SHP77 (cell line): Measurements from ENCODE around the gene TSPAN18.

Source experiments
- DNase-seq, 2 experiments: peaks; one replicate each; lab custom pipeline; 2025; lab: John Stamatoyannopoulos, UW

The TSPAN18 gene

GRCh38 chr11:44889266-44889665 lies 162.5 kb downstream of the TSPAN18 start:
- DNase-seq, result no peak

GRCh38 chr11:44892843-44893242 lies 166.1 kb downstream of the TSPAN18 start:
- DNase-seq, result no peak

DNA sequence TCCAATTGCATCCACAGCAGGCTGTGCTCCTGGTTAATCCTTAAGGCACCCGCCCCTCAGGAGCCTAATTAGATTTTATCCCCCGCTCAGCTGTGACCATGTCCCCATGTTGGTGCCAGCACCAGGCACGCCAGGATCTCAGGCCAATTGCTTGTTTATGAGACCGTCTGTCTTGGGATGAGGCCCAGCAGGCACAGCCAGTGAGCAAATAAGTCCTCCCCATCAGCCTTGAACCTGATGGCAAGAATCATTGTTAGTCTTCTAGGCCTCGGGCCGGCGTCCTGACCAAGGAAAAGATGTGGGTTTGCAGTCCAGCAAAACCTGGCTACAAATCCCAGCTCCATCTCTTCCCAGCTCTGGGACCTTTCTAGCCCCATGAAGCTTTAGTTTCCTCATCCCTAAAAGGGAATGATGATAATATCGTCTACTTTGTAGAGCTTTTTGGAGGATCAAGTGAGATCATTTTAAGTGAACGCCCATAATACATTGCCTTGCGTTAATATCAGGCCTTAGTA lies 166.6 kb downstream of the TSPAN18 start:
- DNase-seq, result no peak

- DNase-seq, result peak; percentile 42 to 50
Measured at GRCh38 chr11:44893846-44894617, 167.3 kb downstream of the TSPAN18 start.

GRCh38 chr11:44899959-44900358 lies 173.2 kb downstream of the TSPAN18 start:
- DNase-seq, result no peak

- no peak for DNase-seq
Measured at GRCh38 chr11:44901120-44901633, 174.4 kb downstream of the TSPAN18 start.

- DNase-seq, result no peak
Measured at GRCh38 chr11:44901786-44902185, 175.0 kb downstream of the TSPAN18 start.

GRCh38 chr11:44903035-44903434 lies 176.3 kb downstream of the TSPAN18 start:
- DNase-seq, result no peak

GRCh38 chr11:44903518-44903917 lies 176.8 kb downstream of the TSPAN18 start:
- DNase-seq, result no peak

GRCh38 chr11:44904261-44905020 lies 177.7 kb downstream of the TSPAN18 start:
- DNase-seq, result no peak

DNA sequence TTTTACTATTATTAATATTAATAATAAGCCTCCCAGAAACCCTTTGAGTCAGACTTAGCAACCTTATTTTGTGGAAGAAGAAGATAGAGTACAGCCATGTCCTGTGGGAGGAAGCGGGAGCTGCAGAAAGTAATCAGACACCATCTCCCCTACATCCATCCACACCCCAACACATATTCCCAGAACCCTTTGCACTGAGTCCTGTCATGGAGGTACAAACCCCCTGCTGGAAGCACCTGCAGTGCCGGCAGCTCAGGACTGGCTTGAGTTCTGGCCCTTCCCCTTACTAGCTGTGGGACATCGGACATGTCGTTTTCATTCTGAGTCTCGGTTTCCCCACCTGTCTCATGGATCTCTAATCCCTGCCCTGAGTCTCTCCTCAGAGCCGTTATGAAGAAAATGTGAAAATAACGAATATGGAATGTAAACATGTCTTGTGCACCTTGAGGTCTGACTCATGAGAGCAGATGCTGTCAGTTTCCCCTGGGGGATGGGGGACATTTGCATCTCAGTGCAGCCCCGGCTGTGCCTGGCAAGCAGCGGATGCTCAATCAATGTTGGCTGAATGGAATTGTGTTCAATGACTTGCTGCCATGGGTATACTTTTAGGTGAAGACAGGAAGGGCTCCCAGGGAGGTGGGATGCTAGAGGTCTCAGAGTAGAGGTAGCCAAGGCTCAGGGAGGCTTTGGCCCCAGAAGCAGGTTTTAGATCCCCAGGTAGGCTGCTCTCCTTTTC lies 178.5 kb downstream of the TSPAN18 start:
- no peak for DNase-seq

- DNase-seq, result no peak
Measured at GRCh38 chr11:44906649-44907048, 179.9 kb downstream of the TSPAN18 start.

DNA sequence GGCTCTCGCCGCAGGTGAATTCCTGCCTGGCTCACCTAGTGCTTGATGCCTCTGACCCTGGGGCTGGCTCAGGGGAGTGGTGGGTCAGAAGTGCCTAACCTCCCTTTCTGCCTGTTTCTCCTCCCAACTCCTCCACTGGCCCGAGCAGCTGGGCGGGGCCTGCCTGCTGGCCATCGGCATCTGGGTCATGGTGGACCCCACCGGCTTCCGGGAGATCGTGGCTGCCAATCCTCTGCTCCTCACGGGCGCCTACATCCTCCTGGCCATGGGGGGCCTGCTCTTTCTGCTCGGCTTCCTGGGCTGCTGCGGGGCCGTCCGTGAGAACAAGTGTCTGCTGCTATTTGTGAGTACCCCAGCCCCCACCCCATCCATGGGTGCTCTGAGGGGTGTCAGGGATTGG lies 182.8 kb downstream of the TSPAN18 start:
- DNase-seq, result no peak

- no peak for DNase-seq
Measured at GRCh38 chr11:44910591-44910990, 183.8 kb downstream of the TSPAN18 start.

DNA sequence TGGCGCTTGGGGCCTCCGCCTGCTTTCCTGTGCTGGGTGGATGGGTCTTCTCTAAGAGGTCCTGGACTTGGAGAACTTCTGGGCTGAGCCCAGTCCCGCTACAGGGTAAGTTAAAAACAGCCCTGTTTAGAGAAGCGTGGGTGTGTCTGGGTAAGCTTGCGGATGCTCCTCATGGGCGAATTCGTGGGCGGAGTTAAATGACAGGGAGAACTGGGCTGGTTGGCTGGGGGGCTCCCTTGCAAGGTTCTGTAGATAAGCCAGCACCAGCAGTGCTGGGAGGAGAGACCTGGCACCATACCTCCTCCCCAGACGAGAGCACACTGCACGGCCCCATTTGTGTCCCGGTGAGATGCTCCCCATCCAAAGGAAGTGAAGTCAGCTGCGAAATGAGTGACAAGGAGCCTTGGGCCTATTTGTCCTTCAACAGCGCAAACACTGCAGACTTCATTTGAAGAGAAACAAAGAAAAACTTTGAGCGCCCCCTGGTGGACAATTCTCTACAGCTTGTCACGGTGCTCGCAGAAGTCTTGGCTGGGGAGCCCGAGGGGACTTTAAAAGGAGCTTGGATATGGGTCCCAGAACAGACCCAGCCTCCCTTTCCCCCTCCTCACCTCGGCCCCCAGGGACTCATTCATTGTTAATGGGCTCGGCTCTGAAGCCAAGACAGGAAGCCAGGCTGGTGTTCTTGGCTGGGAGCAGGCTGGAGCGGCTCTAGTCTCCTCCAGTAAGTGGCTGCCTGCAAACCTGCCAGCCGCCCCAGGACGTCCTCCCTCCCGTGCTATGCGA lies 184.5 kb downstream of the TSPAN18 start:
- peak; percentile 70 to 81 for DNase-seq

GRCh38 chr11:44912270-44912987 lies 185.7 kb downstream of the TSPAN18 start:
- DNase-seq, result no peak

DNA sequence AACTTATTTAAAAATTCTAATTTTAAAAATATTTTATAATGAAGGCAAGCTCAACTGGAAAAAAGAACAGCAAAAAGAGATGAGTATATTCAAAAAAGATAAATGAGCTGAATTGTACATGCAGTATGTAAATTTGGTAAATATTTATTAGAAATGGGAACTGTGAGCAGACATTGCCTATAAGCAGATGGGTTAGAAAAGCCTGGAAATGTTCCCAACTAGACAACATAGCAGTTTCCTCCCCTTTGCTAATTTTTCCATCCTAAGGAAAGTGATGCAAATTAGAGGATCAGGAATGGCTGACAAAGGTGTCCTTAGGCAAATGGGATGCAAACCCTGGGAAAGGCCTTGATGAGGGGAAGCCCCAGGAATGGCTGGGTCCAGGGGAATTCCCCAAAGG lies 186.7 kb downstream of the TSPAN18 start:
- DNase-seq, result no peak

DNA sequence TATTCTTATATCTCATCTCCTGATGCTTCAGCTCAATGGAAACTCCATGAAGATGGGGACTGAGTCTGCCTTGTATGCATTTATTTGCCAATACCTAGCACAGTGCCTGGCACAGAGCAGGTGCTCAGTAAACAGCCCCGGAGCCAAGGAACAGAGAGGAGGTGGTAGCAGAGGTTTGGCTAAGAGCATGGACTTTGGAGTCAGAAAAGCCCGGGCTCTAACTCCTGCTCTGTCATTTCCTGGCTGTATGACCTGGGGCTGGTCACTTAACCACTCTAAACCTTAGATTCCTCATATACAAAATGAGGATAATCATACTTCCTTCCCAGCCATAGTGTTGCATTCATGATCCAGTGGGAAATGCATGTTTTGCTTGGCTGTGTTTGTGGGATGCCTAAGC lies 187.3 kb downstream of the TSPAN18 start:
- no peak for DNase-seq

GRCh38 chr11:44915004-44915403 lies 188.2 kb downstream of the TSPAN18 start:
- no peak for DNase-seq

DNA sequence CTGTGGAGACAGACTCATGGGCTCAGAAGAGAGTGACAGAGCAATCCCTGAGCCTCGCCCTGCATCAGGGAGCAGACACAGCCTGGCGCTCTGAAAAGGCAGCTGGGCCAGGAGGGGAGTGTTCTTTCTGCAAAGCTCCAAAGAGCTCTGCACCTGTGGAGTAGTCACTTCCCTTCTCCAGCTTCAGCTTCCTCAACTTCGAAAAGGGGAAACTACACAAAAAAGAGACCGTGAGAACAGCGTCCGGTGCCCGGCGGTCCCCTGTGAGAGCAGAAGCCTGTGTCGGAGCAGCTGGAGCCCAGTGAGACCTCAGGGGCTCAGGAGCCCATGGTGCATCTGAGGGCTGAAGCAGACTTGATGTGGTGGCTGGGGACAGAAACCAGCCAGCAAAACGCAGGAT lies 188.9 kb downstream of the TSPAN18 start:
- no peak for DNase-seq

GRCh38 chr11:44916331-44916730 lies 189.6 kb downstream of the TSPAN18 start:
- DNase-seq, result no peak
